Measurements from ENCODE around the gene MED25. TPM values are rescaled to one million over a fixed set of nuclear protein-coding genes. Genes with fewer than 3 reads are reported as not detected.

MED25 gene
- total RNA-seq, 1 donor from 2014 or later = 85.4 TPM

- Mint-ChIP-seq H3K27me3 (ENCODE audit: low read depth) (peaks cover 30% of the 10 kb centered on the region), H3K36me3 (ENCODE audit: low read depth) (peaks cover 18% of the 10 kb centered on the region), H3K27ac (ENCODE audit: unreplicated experiment) (no peak overlapping the region), H3K4me3 (peak overlapping the region; percentile 81), H3K9me3 (no peaks in the 10 kb centered on the region), H3K4me1 (peaks cover 35% of the 10 kb centered on the region)
- no peak for DNase-seq (ENCODE audit: low read depth, low spot score)
- no peak for TF ChIP-seq CTCF (conservative IDR thresholded peaks at IDR 0.05)
Observed at GRCh38 chr19:49861541-49862378, 43.7 kb downstream of the MED25 start.

- Mint-ChIP-seq H3K27ac (ENCODE audit: unreplicated experiment) (no peak overlapping the region), H3K27me3 (ENCODE audit: low read depth) (peaks cover 34% of the 10 kb centered on the region), H3K36me3 (ENCODE audit: low read depth) (peaks cover 18% of the 10 kb centered on the region), H3K4me3 (peak overlapping the region; percentile 78), H3K4me1 (peaks cover 43% of the 10 kb centered on the region), H3K9me3 (no peaks in the 10 kb centered on the region)
- peak; percentile 41 for TF ChIP-seq CTCF (conservative IDR thresholded peaks at IDR 0.05)
- no peak for DNase-seq (ENCODE audit: low read depth, low spot score)
Observed at GRCh38 chr19:49862391-49863253, 44.5 kb downstream of the MED25 start.

GRCh38 chr19:49863254-49863934 lies 45.3 kb downstream of the MED25 start:
- Mint-ChIP-seq H3K36me3 (ENCODE audit: low read depth) (peaks cover 18% of the 10 kb centered on the region), H3K27me3 (ENCODE audit: low read depth) (peaks cover 36% of the 10 kb centered on the region), H3K4me3 (peak overlapping the region; percentile 78), H3K27ac (ENCODE audit: unreplicated experiment) (no peak overlapping the region), H3K4me1 (peaks cover 47% of the 10 kb centered on the region), H3K9me3 (no peaks in the 10 kb centered on the region)
- no peak for TF ChIP-seq CTCF (conservative IDR thresholded peaks at IDR 0.05)
- DNase-seq (ENCODE audit: low read depth, low spot score) = no peak

- Mint-ChIP-seq H3K9me3 (no peaks in the 10 kb centered on the region), H3K27ac (ENCODE audit: unreplicated experiment) (no peak overlapping the region), H3K4me3 (no peak overlapping the region), H3K36me3 (ENCODE audit: low read depth) (peaks cover 18% of the 10 kb centered on the region), H3K27me3 (ENCODE audit: low read depth) (peaks cover 31% of the 10 kb centered on the region), H3K4me1 (peaks cover 47% of the 10 kb centered on the region)
- DNase-seq (ENCODE audit: low read depth, low spot score) = no peak
- no peak for TF ChIP-seq CTCF (conservative IDR thresholded peaks at IDR 0.05)
Observed at GRCh38 chr19:49863935-49864320, 45.8 kb downstream of the MED25 start.

GRCh38 chr19:49864890-49865289 lies 46.8 kb downstream of the MED25 start:
- no peak overlapping the region for H3K4me3 Mint-ChIP-seq
- peaks cover 47% of the 10 kb centered on the region for H3K4me1 Mint-ChIP-seq
- TF ChIP-seq CTCF (conservative IDR thresholded peaks at IDR 0.05) = no peak
- peaks cover 18% of the 10 kb centered on the region for H3K36me3 Mint-ChIP-seq (ENCODE audit: low read depth)
- no peak for DNase-seq (ENCODE audit: low read depth, low spot score)
- no peak overlapping the region for H3K27ac Mint-ChIP-seq (ENCODE audit: unreplicated experiment)
- H3K9me3 Mint-ChIP-seq = no peaks in the 10 kb centered on the region
- peaks cover 27% of the 10 kb centered on the region for H3K27me3 Mint-ChIP-seq (ENCODE audit: low read depth)
